CD14-positive monocyte (primary cell): ENCODE results near the gene TRAM2. TPM values are rescaled to one million over a fixed set of nuclear protein-coding genes. Genes with fewer than 3 reads are reported as not detected.
A peak's percentile ranks its signal among the peaks of the same experiment; 100 is the strongest.

ENCODE experiments used
- DNase-seq, 3 donors: peaks; one replicate each; pipeline ENCODE4 v3.0.0-alpha.2; 2011 to 2022
- H2AFZ ChIP-seq: 2 replicates; pipeline ENCODE4 v1.6.0; 2012; ENCODE audit warnings: mild to moderate bottlenecking, low read depth, low read length, inconsistent platforms; ENCODE audit not compliant: insufficient read depth, poor library complexity, severe bottlenecking
- H3K27ac ChIP-seq, 2 donors: 1 replicate in 1 of 2; 2 replicates in 1 of 2; pipeline ENCODE4 v1.5.1; 2012 to 2013; ENCODE audit warnings: low read length in 2 of 2, control low read depth in 1 of 2, inconsistent platforms in 1 of 2, low read depth in 1 of 2, mild to moderate bottlenecking in 1 of 2
- H3K27me3 ChIP-seq, 2 donors: one replicate each; pipeline versions ENCODE4 v1.6.0 to v1.6.1; 2011 to 2013; ENCODE audit warnings: low read length in 2 of 2; ENCODE audit not compliant: control insufficient read depth in 2 of 2, insufficient read depth in 2 of 2
- H3K36me3 ChIP-seq, 2 donors: replicated peaks in 1 of 2; 1 replicate in 1 of 2; 2 replicates in 1 of 2; pipeline versions ENCODE4 v1.5.1 to v1.6.1; 2012 to 2013; ENCODE audit warnings: low read length in 2 of 2, control low read depth in 1 of 2, inconsistent platforms in 1 of 2, mild to moderate bottlenecking in 1 of 2; ENCODE audit not compliant: insufficient read depth in 2 of 2, control insufficient read depth in 1 of 2
- H3K4me1 ChIP-seq, 2 donors: 1 replicate in 1 of 2; 2 replicates in 1 of 2; pipeline versions ENCODE4 v1.5.1 to v1.6.1; 2012 to 2013; ENCODE audit warnings: low read length in 2 of 2, control low read depth in 1 of 2, inconsistent platforms in 1 of 2, mild to moderate bottlenecking in 1 of 2, moderate library complexity in 1 of 2; ENCODE audit not compliant: insufficient read depth in 2 of 2, control insufficient read depth in 1 of 2
- H3K4me2 ChIP-seq: replicated peaks from 2 replicates; pipeline ENCODE3; 2012; ENCODE audit warnings: low read length, moderate library complexity, mild to moderate bottlenecking; ENCODE audit not compliant: poor library complexity, severe bottlenecking; ENCODE audit errors: extremely low read depth
- H3K4me3 ChIP-seq, 3 experiments: fragments of 200-600 bp in 1 of 3; sonication (generic) in 1 of 3; replicated peaks in 1 of 3; 1 replicate in 2 of 3; 2 replicates in 1 of 3; pipeline ENCODE4 v1.5.1; 2011 to 2013; ENCODE audit warnings: low read length in 3 of 3, mild to moderate bottlenecking in 3 of 3, control low read depth in 2 of 3, low read depth in 2 of 3, inconsistent platforms in 1 of 3, moderate library complexity in 1 of 3
- H3K79me2 ChIP-seq: 2 replicates; pipeline ENCODE4 v1.6.0; 2012; ENCODE audit warnings: mild to moderate bottlenecking, control low read depth, inconsistent platforms, low read length, moderate library complexity; ENCODE audit not compliant: insufficient read depth
- H3K9ac ChIP-seq: 2 replicates; pipeline ENCODE4 v1.6.0; 2017; ENCODE audit warnings: low read length, mild to moderate bottlenecking; ENCODE audit not compliant: insufficient read depth, poor library complexity, severe bottlenecking
- H3K9me3 ChIP-seq, 2 donors: replicated peaks in 1 of 2; 1 replicate in 1 of 2; 2 replicates in 1 of 2; pipeline versions ENCODE4 v1.5.1 to v1.6.1; 2012 to 2013; ENCODE audit warnings: low read length in 2 of 2, control low read depth in 1 of 2; ENCODE audit not compliant: control insufficient read depth in 1 of 2, insufficient read depth in 1 of 2
- H4K20me1 ChIP-seq: 2 replicates; pipeline ENCODE4 v1.6.0; 2012; ENCODE audit warnings: mild to moderate bottlenecking, low read length, control low read depth, moderate library complexity; ENCODE audit not compliant: insufficient read depth
- H3K27ac Mint-ChIP-seq, 7 donors: one replicate each; pipeline ENCODE4 v1.8.0; 2020; ENCODE audit warnings: mild to moderate bottlenecking in 7 of 7, mixed read lengths in 7 of 7, moderate library complexity in 6 of 7, inconsistent platforms in 2 of 7
- H3K27me3 Mint-ChIP-seq, 3 donors: one replicate each; pipeline ENCODE4 v1.8.0; 2021 to 2022; ENCODE audit warnings: low read depth in 3 of 3, mild to moderate bottlenecking in 3 of 3, mixed read lengths in 3 of 3, moderate library complexity in 3 of 3, inconsistent platforms in 1 of 3
- H3K36me3 Mint-ChIP-seq, 2 donors: one replicate each; pipeline ENCODE4 v1.8.0; 2020; ENCODE audit warnings: mixed read lengths in 2 of 2, inconsistent platforms in 1 of 2, mild to moderate bottlenecking in 1 of 2
- H3K4me1 Mint-ChIP-seq: one replicate; pipeline ENCODE4 v1.8.0; 2020; ENCODE audit warnings: mild to moderate bottlenecking, mixed read lengths
- H3K4me3 Mint-ChIP-seq, 2 donors: one replicate each; pipeline ENCODE4 v1.8.0; 2020; ENCODE audit warnings: mild to moderate bottlenecking in 2 of 2, mixed read lengths in 2 of 2, moderate library complexity in 1 of 2
- H3K9me3 Mint-ChIP-seq, 7 donors: one replicate each; pipeline ENCODE4 v1.8.0; 2020 to 2022; ENCODE audit warnings: mixed read lengths in 7 of 7, mild to moderate bottlenecking in 6 of 7, moderate library complexity in 6 of 7, inconsistent platforms in 2 of 7
- CTCF ChIP-seq: fragments of 200-600 bp; IDR thresholded peaks from one replicate; pipeline ENCODE4 v1.8.0; 2022; ENCODE audit warnings: antibody characterized with exemption, mild to moderate bottlenecking
- WGBS: methylation state at CpG from one replicate; pipeline ENCODE4 v1.1.5; 2013; ENCODE audit warnings: missing lambda C conversion rate; ENCODE audit not compliant: insufficient coverage; 5-methylcytosine and 5-hydroxymethylcytosine counted together
- intact Hi-C, 2 donors: fragments of 100-400 bp; cut with micrococcal nuclease; formaldehyde crosslinking; loops; one replicate each; pipeline versions ENCODE4 v1.15.0 to v1.15.1; 2023
- polyA plus RNA-seq, 3 donors: library from polyadenylated mRNA; depleted of rRNA in 1 of 3; unstranded in 2 of 3; stranded (reverse) in 1 of 3; fragments of 300-500 nt in 2 of 3; fragments of >200 nt in 1 of 3; fragmentation: Illumina TruSeq in 2 of 3; gene quantifications; 1 replicate in 2 of 3; 2 replicates in 1 of 3; pipeline ENCODE4 v1.2.3, GENCODE V29; 2012 to 2021

The TRAM2 gene
- polyA plus RNA-seq, 3 donors, result 4.7 to 11.7 (median 5.9) TPM

- H3K9ac ChIP-seq, result no peak overlapping the region
- intact Hi-C loops, result no loop called here
Observed at GRCh38 chr6:52535711-52536423, 41.0 kb downstream of the TRAM2 start.

GRCh38 chr6:52534966-52535390 is 41.9 kb downstream of the TRAM2 start:
- H3K4me1 ChIP-seq, result no peaks in the 10 kb centered on the region
- peaks cover 35% of the 10 kb centered on the region for H3K79me2 ChIP-seq
- peak overlapping the region in 1 of 7 donors; percentile 30 for H3K27ac Mint-ChIP-seq
- no peak for TF ChIP-seq CTCF
- H3K27me3 ChIP-seq, result no peaks in the 10 kb centered on the region
- no peak overlapping the region for H3K27ac ChIP-seq
- peaks cover 10 to 54% of the 10 kb centered on the region in 2 donors for H3K36me3 ChIP-seq
- 61% methylated on average over 2 of the region's 3 CpGs for WGBS
- peaks cover 33% of the 10 kb centered on the region for H4K20me1 ChIP-seq
- no peak overlapping the region for H3K4me2 ChIP-seq
- H2AFZ ChIP-seq, result no peak overlapping the region
- no peak overlapping the region for H3K9ac ChIP-seq
- no peaks in the 10 kb centered on the region for H3K9me3 ChIP-seq
- H3K4me3 ChIP-seq, result no peak overlapping the region
- intact Hi-C loops, result no loop called here
- no peaks in the 10 kb centered on the region for H3K9me3 Mint-ChIP-seq
- H3K4me1 Mint-ChIP-seq, result peaks cover 13% of the 10 kb centered on the region
- DNase-seq, result no peak
- H3K36me3 Mint-ChIP-seq, result peaks cover 32 to 45% of the 10 kb centered on the region in 2 donors
- H3K27me3 Mint-ChIP-seq, result peaks cover 0 to 1% (median 0%) of the 10 kb centered on the region in 3 donors
- H3K4me3 Mint-ChIP-seq, result no peak overlapping the region

More at GRCh38 chr6:52535711-52536423, 41.0 kb downstream of the TRAM2 start:
- Mint-ChIP-seq H3K9me3 (no peaks in the 10 kb centered on the region), H3K27ac (peak overlapping the region in 1 of 7 donors; percentile 31), H3K36me3 (peaks cover 25 to 36% of the 10 kb centered on the region in 2 donors), H3K4me3 (no peak overlapping the region), H3K4me1 (peaks cover 13% of the 10 kb centered on the region), H3K27me3 (no peaks in the 10 kb centered on the region)
- H3K4me2 ChIP-seq, result no peak overlapping the region
- H3K27me3 ChIP-seq, result no peaks in the 10 kb centered on the region
- TF ChIP-seq CTCF, result no peak
- no peaks in the 10 kb centered on the region for H3K4me1 ChIP-seq
- no peak overlapping the region for H3K4me3 ChIP-seq
- WGBS, result 90% methylated on average over 2 of the region's 5 CpGs
- H3K27ac ChIP-seq, result no peak overlapping the region
- peaks cover 44% of the 10 kb centered on the region for H3K79me2 ChIP-seq
- DNase-seq, result no peak
- H3K36me3 ChIP-seq, result peaks cover 10 to 46% of the 10 kb centered on the region in 2 donors
- no peak overlapping the region for H2AFZ ChIP-seq
- no peaks in the 10 kb centered on the region for H3K9me3 ChIP-seq
- peaks cover 42% of the 10 kb centered on the region for H4K20me1 ChIP-seq
